Epithelial cell of esophagus (primary cell): ENCODE measurements around the gene SMYD3.

Experiments
- DNase-seq: peaks from one replicate; pipeline ENCODE4 v3.0.0; 2010; ENCODE audit warnings: low read depth
- H3K4me3 ChIP-seq: 2 replicates; pipeline ENCODE4 v1.5.1; 2011; ENCODE audit warnings: mild to moderate bottlenecking, low read length, control low read depth
- CTCF ChIP-seq: IDR thresholded peaks from 2 replicates; pipeline ENCODE4 v1.5.1; 2011; ENCODE audit warnings: low read depth, mild to moderate bottlenecking, low read length, control low read depth, inconsistent platforms; ENCODE audit not compliant: insufficient read depth; ENCODE audit errors: missing control alignments

Gene SMYD3

GRCh38 chr1:246086191-246086590 lies 420.9 kb downstream of the SMYD3 start:
- no peak for TF ChIP-seq CTCF
- no peak overlapping the region for H3K4me3 ChIP-seq
- peak; percentile 37 for DNase-seq

- TF ChIP-seq CTCF = no peak
- H3K4me3 ChIP-seq = no peak overlapping the region
- DNase-seq = peak; percentile 11
These were observed 423.7 kb downstream of the SMYD3 start for GRCh38 chr1:246083416-246083815.

GRCh38 chr1:246081856-246082668 lies 425.0 kb downstream of the SMYD3 start:
- TF ChIP-seq CTCF = no peak
- DNase-seq = no peak
- H3K4me3 ChIP-seq = no peak overlapping the region

GRCh38 chr1:246081138-246081702 lies 425.9 kb downstream of the SMYD3 start:
- no peak for DNase-seq
- TF ChIP-seq CTCF = no peak
- no peak overlapping the region for H3K4me3 ChIP-seq

- DNase-seq = no peak
- no peak overlapping the region for H3K4me3 ChIP-seq
- TF ChIP-seq CTCF = no peak
These were observed 427.0 kb downstream of the SMYD3 start for GRCh38 chr1:246080031-246080430.

- no peak for TF ChIP-seq CTCF
- no peak overlapping the region for H3K4me3 ChIP-seq
- DNase-seq = no peak
These were observed 428.2 kb downstream of the SMYD3 start for GRCh38 chr1:246078888-246079252.
